RPMI7951 (cell line): ENCODE measurements around the gene BCL6. TPM values are rescaled to one million over a fixed set of nuclear protein-coding genes. Genes with fewer than 3 reads are reported as not detected.

ENCODE experiments used
- DNase-seq: peaks from one replicate; pipeline ENCODE4 v3.0.0-alpha.2; 2012; ENCODE audit warnings: low read depth
- total RNA-seq: library from RNA; depleted of rRNA; stranded (reverse); fragments of >200 nt; shearing (Covaris generic); gene quantifications from 2 replicates; pipeline ENCODE4 v1.2.3, GENCODE V29; 2014

The BCL6 gene
- total RNA-seq, 1 experiment from 2014 or later: 10.1 TPM

DNA sequence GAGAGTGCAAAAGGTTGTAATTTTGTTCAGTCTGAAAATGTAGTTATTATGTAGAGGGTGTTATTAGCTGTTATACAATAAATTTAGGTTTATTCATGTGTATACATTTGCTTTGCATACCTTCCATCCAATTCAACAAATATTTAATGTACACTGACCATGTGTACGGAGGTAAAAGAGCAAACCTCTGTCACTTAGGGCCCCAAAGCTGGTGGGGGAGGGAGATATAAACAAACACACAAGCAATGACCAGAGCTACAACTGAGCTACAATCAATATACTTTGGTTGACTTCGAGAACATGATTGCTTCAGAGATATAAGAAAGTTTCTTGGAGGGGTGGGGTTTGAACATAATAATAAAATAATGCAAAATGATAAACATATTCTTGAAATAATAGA lies 17.5 kb upstream of the BCL6 start:
- DNase-seq: no peak

DNA sequence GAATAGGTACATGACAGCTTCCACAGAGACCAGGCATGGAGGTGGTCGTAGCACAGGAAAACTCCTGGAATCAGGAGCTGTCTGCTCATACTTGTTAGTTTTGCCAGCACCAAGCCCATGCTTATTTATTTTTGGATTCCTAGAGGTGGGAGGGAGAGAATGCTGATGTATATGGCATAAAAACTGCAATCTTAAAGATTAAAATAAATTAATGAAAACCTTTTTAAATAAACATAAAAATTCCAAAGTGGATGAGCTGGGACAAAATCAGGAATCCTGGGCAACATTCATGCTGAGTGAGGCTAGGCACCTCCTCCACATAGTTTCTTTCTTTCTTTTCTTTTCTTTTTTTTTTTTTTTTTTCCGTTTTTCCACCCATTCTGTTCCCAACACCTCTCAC lies 14.3 kb upstream of the BCL6 start:
- no peak for DNase-seq

DNA sequence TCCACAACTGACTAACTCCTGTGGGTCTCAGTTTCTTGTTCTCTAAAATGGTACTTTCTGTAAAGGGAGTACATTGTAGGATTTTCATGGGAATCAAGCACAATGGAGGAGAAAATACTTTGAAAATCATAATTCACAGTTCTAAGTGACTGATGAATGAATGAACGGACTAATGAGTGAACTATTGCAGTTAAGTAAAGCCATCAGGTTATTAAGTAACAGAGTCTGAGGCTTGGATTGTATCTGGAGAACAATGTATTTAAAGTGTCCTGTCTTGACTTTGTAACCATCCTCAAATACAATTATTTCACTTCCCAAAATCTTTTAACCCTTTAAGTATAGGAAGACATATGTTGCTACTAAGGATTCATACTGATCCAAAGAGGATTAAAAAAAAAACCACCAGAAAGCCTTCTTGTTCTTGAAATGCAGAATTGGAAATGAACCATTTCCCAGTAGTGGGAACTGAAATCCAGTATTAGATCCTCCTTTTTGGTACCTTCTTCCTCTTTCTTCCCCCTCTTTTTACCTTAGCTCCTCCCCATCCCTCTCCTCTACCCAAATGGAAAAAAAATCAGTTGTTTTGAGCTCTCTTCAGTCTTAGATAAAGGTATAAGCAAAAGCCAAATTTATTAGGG lies 13.2 kb upstream of the BCL6 start:
- DNase-seq: no peak

DNA sequence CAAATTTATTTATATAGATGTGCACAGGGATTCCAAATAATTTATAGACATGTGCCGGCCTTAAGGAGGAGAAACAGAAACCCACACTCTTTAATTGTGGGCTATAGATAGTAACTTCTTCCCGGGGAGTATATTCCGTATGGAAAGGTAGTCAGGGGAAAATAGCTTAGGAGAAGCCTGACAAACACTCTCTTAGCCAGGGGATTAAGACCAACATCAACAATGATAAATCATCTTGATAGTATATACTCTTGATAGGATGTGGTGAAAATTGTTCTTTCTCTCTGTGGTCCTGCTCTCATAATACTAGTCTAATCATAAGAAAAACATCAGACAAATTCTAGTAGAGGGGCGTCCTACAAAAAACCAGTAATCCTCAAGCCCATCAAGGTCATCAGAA lies 8.2 kb upstream of the BCL6 start:
- no peak for DNase-seq

DNA sequence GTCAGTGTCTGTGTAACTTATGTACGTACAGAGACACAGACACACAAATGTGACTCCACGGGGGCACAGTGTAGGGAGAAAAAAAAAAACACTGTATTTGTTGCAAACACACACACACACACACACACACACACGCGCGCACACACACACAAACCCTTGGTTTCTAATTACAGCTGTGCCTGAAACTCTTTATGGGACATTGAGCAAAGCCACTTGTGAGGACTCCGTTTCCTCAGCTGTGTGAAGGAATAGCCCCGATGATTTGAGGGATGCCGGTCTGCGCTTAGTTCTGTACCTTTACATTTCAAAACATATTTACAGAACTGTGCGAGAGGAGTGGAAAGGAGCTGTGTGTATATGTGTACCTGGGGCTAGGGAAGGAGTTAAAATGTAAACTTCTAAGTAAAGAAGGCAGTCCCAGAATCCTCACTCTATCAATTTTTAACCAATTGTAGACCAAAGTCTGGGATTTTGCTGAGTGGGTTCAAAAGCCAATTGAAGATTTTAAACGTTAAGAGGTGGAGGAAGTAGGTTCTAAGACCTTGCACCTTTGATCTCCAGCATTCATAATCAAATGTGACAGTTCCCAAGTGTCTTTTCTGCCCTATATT lies 5.3 kb upstream of the BCL6 start:
- DNase-seq: peak; percentile 45

DNA sequence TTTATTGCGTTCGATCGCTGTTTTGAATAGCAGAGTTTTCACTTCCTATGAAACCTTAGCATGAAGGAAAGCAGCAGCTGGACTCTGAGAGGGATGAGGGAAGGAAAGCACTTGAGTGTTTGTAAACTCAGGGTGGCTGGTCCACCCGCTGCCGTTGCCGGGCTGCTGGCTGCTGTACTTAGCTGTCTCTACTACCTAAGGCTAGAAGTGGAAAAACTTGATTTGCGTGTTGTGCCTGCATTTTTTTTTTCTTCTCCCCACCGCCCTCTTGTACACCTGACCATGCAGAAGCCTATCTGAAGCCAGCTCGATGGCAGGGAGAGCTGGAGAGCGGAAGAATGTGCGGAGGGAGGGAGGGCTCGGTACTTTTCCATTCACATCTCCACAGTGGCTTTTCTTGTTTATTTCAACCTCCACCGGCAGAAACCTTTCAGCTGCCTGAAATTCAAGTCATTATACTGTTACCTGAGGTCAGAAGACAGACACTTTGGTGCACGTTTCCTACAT lies 4.8 kb upstream of the BCL6 start:
- DNase-seq: peak; percentile 61

DNA sequence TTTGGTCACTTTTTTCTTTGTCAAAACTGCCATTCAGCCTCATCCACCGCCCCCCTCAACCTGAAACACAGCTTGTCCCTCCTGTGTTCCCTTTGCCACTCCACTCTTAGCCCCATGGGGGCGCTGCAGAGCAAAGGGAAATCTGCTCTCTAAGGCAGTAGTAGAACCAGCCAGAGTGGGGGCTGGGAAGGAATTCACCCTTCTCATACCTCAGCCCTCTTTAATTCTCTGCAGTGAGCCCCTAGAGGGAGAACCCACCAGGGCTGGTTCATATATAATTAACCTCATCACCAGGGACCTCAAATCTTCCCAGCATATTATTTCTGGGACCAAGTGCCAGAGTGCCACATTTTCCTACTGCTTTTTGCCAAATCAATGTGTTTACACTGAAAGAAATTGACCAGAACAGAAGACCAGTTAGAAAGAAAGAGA lies 2.8 kb upstream of the BCL6 start:
- peak; percentile 79 for DNase-seq

DNA sequence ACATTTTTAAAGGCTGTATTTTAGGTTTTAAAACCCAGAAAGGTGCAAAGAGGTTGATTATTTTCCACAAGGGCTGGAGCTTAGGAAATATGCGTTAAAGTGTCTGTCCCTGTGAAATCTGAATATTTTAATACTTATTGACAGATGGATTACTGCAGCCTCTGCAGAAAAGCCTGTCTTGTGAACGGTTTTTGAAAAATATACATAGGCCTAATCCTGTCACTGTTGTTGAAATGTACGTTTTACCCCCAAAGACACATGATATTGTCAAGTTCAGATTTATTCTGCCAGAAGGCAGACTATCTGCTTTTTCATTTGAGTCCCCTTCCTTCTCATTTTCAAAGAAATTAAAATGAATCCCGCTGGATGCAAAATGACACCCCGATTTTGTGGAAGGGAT lies 2.2 kb upstream of the BCL6 start:
- no peak for DNase-seq

DNA sequence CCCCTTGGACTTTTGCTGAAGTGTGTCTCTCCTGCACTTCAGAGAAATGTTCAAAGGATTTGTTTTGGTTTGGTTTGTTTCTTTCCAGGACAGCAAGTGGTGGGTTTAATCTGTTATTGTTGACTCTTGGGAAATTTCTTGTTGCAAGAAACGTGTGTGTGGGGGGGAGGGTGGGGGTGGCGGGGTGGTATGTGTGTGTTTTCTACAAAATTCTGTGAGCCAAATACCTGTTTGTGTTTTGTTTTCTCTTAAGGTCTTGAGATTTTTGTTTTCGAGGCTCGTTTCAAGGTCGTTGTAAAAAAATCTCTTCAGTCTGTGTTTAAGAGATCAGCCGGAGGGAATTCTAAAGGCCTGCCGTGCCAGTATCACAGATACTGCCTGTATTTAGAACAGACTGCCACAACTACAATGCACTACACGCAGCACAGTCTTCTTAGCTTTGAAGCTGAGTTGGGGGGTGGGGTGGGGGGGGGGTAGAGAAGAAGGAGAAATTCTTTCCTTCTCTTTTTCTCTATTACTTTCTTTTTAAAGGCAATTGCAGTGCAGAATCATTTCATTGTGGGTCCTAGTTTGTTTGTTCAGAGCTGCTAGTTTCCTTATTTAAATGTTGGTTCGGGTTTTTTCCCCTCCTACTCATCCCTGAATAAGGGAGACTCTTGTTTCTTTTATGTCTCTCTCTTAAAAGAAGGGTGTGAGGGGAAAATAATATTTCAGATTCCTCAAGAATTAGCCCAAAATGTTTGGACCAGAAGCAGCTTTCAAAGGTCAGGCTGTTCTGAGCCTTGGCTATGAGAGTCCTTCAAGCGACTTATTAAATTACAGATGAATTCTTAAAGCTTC lies 1.4 kb upstream of the BCL6 start:
- DNase-seq: peak; percentile 50

DNA sequence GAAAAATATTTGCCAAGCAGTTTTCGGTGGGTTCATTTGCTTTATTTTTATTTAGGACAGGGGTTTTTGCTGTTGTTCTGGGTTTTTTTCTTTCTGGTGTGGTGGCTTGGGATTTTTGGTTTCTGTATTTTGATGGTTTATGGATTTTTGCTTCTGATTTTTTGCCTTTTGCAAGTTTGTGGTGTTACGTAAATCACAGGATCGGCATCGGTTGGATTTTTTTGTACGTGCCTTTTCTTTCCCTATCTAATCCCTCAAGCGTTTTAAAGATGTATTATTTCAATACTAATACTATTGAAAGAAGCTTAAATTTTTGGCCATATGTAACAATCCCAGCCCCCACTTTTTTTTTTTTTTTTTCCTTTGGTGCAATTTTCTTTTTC lies 782 bp upstream of the BCL6 start:
- no peak for DNase-seq

DNA sequence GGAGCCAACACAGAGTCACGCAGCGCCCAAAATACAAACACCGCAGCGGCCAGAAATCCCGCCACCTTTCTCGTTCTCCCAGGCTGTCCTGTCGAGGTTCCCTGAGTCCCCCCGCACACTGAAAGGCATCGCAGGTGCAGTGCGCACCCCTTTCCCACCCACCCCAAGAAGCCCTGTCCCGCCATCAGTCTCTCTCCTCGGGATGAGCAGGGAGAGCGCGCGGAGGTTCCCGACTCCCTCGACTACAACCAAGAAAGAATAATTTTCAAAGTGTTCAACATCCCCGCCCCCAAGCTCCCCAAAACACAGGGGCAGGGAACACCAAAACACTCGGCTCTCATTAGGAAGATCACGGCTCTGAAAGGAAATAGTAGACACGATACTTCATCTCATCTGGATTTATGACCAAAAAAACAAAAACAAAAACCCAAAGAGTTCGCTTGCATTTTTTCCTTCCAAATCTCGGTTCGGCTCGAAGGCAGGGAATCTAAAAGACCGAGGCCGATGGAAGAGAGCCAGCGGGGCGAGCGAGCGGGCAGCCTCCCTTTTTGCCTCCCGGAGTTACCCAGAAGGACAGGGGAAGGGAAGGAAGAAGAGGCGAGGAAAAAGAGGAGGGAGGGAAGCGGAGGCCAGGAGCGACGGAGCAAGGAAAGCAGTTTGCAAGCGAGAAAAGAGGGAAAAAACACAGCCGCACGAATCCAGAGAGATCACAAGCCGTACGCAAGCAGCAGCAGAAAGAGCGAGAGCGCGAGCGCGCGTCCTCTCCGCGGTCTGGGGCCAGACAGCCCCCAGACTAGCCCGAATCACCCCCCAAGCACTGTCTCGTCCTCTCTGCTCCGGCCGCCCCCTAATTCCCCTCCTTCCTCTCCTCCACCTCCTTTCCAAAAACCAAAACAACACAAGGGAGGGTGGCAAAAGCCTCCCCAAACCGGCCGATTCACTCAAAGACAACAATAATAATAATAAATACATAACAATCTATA lies 808 bp downstream of the BCL6 start:
- DNase-seq: peak; percentile 47

DNA sequence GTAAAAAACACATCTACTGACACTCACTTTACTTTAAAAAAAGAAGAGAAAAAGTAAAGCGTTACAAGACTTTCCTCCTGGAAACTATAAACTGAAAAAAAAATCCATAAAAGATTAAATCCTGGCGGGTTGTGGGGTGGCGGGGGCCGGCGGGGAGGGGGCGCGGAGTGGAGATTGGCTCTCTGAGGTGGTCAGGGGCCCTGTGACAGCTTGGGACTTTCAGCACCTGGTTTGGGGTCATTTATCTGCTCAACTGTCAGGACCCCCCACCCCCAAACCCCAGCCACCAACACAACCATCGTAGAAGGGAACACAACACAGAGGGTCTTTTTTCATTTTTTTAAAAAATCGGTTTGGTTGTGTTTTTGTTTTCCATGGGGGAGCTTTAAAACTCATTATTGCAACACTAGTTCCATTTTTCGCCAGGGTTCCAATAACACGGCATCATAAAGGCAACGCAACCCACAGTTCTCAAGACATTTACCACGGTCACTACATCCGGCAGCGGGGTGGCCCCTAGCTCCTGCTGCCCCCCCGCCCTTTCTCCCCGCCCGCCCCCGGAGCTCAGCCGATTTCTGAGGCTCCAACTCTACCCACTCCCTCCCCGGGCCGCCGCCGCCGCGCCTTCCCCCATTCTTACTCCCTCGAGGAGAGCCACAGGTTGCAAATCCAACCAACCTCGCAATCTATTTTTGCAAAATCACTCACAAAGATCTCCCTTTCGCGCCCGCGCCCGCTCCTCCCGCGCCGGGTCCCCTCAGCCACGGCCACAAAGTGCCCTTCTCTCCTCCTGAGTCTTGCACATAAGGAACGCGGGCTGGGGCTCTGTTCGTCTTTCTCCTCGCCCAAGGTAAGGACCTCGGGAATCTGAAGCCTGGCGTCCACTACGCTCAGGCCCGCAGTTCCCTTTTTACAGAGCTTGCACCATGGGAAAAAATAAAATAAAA lies 1.8 kb downstream of the BCL6 start:
- DNase-seq: peak; percentile 43

DNA sequence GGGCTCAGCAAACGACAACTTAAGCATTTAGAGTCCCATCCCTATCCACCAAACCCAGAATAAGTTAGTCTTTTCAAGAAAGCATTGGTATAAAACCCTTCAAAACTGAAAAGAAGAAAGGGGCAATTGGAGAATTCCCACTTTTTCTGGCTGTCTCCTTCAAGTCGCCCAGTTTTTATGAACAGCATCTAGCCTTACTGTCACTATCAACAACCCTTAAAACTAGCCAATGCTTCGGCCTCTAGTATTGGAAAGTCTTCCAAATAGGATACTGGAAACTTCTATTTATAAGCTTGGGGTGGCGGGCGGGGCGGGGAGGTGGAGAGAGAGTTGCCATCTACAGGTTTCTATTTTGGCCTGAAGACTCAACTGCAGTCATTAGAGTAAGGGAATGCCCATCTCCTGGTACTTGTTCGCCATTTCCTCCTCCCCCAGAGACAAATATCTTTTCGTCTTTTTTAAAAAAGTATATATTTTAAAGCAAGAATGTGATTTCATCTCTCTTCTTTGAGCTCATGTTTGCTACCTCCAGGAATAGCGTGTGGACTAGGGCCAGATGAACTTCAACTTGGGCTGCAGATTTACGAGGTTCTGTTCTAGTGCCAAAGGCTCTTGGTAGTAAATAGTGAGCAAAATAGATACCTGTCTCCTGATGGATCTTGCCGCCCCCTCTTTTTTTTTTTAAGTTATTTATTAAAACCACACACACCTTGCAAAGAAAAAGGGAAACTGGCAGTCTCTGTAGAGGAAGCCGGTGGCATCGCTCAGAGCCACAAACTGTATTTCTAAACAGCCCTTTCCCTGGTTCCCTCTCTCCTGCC lies 2.7 kb downstream of the BCL6 start:
- no peak for DNase-seq

DNA sequence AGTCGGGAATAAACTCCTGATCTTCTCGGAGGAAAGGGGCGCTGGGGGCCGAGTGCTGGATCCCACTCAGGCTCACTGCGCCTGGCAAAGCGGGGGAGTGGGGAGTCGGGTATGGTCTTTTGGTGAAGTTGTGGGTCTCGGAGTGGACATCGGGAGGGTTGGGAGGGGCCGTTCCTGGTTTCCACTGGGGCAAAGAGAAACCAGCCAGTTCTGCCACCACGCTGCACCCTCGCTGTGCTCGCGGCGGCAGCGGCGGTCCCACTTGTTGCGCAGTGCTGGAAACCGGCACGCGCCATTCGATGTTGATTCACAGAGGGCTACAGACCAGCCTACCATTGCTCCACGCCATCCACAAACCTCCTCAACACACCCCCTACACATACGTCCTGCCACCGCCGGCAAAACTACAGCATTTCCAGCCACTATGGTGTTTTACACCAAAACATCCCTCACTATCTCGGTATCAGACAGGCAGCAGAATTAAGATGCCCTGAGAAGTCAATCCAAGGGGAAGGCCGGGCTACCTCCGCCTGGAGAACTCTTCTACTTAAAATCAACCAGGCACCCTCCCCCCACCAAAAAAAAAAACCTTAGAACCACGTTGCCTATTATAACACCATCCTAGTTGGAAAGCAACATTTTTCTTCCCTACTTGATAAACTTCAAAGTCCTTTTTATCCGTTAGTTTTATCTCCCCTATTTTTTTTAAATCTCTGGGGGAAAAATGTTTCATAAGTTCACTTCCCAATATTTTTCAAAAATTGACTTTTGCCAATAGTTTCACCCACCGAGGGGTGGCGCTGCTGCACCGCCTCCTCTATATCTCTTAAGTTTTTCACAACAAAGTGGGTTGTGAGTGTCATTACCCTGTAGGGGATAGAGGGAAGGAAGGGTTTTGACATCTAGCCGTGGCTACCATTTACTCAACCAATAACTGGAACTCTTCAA lies 3.6 kb downstream of the BCL6 start:
- peak; percentile 76 for DNase-seq

DNA sequence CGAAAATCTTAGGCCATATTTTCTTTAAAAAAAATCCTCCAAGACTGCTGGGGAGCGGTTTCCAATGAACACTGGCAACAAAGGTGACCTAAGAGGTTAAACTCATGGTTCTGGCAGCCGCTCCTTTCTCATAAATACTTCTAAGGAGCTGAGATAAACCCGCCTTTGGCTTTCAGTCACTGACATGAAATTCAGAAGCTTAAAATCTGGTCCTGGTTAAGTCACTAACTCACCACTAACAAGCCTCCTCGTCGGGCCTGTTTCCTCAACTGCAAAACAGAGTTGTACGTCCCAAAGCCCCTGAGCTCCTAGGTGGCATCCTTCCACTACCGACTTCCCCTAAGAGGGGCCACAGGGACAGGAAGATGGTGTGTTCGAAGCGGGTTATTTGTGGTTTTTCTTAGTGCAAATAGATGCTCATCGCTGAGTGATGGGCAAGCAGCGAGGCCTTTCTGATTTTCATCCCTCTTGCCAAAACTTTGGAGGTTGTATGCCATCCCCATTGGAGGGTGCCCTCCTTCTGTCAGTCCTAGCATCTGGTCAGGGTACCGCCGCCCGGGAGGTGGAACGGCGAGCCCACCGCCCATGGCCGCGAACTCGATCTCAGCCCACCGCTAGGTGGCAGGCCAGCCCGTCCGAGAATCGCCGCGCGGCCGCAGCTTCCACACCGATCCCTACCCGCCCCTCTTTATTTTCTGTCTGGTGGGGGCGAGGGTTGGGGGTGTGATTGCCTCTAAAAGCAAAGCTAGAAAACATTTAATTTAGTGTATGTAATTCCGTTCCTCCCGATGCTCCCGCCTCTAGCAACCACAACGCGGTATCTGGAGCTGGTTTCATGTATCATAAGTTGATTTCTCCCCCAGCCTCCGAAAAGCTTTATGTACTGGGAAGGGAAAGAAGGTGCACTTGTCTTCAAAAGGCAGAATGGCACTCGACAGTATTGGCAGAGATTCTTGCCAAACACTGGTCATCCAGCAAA lies 4.6 kb downstream of the BCL6 start:
- peak; percentile 54 for DNase-seq

DNA sequence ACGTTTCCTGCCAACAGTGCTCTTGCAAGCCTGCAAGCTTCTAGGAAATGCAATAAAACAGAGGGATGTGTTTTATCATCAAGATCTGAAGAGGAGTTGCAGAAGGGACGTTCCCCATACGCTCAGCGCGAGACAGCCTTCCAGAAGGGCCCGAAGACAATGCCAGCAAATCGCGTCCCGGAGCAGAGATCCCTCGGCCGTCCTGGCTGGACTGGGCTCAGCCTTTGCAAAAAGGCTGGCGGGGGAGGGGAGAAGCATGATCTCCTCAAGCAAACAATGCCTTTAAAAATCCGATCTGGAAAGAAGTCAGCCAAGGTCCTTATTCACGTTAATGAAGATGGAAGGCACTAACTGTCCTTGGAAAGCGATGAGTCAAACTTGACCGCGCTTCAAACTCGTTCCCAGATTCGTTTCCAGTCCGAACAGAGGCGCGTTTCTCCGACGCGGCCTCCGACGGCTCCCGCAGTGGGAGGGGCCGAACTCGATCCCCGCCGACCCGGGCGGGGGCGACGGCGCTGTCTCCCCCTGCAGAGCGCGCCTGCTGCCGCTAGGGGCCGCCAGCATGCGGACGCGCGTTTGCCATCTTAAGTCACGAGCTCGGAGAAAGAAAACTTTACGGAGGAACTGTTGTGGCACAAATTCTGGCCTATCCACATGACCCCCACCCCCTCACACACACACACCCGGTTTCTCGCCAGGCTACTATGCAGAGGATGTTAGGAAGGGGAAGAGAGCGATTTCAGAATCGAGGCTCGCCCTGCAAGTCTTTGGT lies 5.5 kb downstream of the BCL6 start:
- DNase-seq: peak; percentile 83
